Measurements from ENCODE around the gene TMEM214. TPM values are rescaled to one million over a fixed set of nuclear protein-coding genes. Genes with fewer than 3 reads are reported as not detected.

The TMEM214 gene
- total RNA-seq, 1 experiment from 2014 or later, result 77.8 TPM

DNA sequence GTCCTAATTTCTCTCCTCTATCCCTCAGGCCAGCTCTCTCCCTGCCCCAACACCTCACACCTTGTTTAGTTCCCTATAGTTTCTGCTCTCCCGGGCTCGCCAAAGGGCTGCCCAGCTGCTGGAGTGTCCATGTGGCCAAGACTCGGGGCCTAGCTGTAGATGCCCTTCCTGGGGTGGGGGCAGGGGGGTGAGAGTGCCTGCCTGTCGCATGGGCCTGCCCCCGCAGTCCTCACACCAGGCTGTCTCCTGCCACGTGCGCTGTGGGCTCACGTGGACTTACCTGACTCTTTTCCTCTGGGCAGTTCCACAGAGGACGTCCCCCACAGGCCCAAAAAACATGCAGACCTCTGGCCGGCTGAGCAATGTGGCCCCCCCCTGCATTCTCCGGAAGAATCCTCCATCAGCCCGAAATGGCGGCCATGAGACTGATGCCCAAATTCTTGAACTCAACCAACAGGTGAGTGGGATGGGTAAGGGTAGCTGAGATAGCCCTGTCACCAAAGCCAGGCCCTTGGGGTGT lies 7.4 kb upstream of the TMEM214 start:
- CTCF ChIA-PET, result no interaction called here
- Histone ChIP-seq H3K4me1 (ENCODE audit: control insufficient read depth, insufficient read depth, low read length) (peaks cover 5% of the 10 kb centered on the region), H3K4me3 (ENCODE audit: low read depth in 2 of 2, low read length in 2 of 2) (no peak overlapping the region), H3K27ac (ENCODE audit: low read length) (no peak overlapping the region), H3K27me3 (ENCODE audit: control insufficient read depth, insufficient read depth, low read length) (no peaks in the 10 kb centered on the region), H3K9me3 (ENCODE audit: control insufficient read depth, insufficient read depth, low read depth, low read length) (no peaks in the 10 kb centered on the region), H3K36me3 (ENCODE audit: control insufficient read depth, insufficient read depth, low read length) (no peaks in the 10 kb centered on the region)
- POLR2A ChIA-PET, result no interaction called here
- intact Hi-C loops (cut with micrococcal nuclease; ENCODE audit: unreplicated experiment) (no loop called here), in situ Hi-C loops (cut with HindIII; ENCODE audit: low pct_unique_long_range_greater_than_20kb, low sequenced_read_pairs) (no loop called here)
- DNase-seq (ENCODE audit: low read depth, low spot score), result no peak
- no peak for ATAC-seq
- TF ChIP-seq POLR2AphosphoS5 (IDR thresholded peaks at IDR 0.05; ENCODE audit: low read depth, low read length), result no peak
- no peak for TF ChIP-seq TCF7L2 (IDR thresholded peaks at IDR 0.05; ENCODE audit: low read depth, low read length)
- TF ChIP-seq, protein P1, sequence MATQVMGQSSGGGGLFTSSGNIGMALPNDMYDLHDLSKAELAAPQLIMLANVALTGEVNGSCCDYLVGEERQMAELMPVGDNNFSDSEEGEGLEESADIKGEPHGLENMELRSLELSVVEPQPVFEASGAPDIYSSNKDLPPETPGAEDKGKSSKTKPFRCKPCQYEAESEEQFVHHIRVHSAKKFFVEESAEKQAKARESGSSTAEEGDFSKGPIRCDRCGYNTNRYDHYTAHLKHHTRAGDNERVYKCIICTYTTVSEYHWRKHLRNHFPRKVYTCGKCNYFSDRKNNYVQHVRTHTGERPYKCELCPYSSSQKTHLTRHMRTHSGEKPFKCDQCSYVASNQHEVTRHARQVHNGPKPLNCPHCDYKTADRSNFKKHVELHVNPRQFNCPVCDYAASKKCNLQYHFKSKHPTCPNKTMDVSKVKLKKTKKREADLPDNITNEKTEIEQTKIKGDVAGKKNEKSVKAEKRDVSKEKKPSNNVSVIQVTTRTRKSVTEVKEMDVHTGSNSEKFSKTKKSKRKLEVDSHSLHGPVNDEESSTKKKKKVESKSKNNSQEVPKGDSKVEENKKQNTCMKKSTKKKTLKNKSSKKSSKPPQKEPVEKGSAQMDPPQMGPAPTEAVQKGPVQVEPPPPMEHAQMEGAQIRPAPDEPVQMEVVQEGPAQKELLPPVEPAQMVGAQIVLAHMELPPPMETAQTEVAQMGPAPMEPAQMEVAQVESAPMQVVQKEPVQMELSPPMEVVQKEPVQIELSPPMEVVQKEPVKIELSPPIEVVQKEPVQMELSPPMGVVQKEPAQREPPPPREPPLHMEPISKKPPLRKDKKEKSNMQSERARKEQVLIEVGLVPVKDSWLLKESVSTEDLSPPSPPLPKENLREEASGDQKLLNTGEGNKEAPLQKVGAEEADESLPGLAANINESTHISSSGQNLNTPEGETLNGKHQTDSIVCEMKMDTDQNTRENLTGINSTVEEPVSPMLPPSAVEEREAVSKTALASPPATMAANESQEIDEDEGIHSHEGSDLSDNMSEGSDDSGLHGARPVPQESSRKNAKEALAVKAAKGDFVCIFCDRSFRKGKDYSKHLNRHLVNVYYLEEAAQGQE (IDR thresholded peaks at IDR 0.05; ENCODE audit: insufficient read depth in 1 of 2, low read depth in 2 of 2, low read length in 1 of 2), result no peak
- TF ChIP-seq, protein P2, sequence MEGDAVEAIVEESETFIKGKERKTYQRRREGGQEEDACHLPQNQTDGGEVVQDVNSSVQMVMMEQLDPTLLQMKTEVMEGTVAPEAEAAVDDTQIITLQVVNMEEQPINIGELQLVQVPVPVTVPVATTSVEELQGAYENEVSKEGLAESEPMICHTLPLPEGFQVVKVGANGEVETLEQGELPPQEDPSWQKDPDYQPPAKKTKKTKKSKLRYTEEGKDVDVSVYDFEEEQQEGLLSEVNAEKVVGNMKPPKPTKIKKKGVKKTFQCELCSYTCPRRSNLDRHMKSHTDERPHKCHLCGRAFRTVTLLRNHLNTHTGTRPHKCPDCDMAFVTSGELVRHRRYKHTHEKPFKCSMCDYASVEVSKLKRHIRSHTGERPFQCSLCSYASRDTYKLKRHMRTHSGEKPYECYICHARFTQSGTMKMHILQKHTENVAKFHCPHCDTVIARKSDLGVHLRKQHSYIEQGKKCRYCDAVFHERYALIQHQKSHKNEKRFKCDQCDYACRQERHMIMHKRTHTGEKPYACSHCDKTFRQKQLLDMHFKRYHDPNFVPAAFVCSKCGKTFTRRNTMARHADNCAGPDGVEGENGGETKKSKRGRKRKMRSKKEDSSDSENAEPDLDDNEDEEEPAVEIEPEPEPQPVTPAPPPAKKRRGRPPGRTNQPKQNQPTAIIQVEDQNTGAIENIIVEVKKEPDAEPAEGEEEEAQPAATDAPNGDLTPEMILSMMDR (IDR thresholded peaks at IDR 0.05), result no peak
- TF ChIP-seq SIN3A (IDR thresholded peaks at IDR 0.05; ENCODE audit: borderline replicate concordance, insufficient read depth, low read depth, low read length), result no peak
- BruUV-seq (replicated peaks), result no TSS peak

DNA sequence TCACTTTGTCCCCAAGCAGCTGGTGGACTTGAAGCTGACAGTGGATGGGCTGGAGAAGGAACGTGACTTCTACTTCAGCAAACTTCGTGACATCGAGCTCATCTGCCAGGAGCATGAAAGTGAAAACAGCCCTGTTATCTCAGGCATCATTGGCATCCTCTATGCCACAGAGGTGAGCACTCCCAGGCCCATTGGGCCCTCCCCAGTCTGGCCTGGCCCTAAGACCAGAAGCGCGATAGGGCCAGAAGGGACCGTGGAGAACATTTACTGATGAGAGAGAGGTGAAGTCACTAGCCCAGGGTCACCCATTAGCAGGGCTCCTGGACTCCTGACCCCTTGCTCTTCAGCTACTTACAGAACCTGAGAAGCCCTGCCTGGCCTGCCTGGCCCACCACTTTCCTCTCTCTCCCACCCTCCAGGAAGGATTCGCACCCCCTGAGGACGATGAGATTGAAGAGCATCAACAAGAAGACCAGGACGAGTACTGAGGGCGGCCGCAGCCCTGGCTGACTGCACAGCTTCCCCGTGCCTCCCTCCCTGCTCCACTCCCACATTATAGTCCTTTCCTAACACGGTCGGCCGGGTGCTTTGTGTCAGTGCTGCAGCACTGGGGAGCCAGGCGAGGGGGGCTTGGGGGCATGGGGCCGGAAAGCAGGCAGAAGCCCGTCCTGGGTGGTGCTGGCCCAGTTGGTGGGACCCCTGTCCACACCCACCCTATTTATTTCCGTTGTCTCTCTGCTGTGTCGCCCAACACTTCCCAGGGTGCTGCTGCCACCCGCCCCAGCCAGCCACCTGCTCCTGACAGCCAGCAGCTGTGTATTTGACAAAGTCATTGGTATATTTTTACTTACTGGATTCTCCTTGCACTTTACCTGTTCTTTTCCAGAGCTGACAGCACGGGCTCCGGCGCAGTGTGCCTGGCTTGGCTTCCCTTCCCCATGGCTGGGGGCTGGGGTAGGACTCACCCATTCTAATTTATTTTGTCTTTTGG lies 6.6 kb upstream of the TMEM214 start:
- no TSS peak for BruUV-seq (replicated peaks)
- CTCF ChIA-PET, result no interaction called here
- TF ChIP-seq, protein P1 (IDR thresholded peaks at IDR 0.05; ENCODE audit: insufficient read depth in 1 of 2, low read depth in 2 of 2, low read length in 1 of 2), result no peak
- no peak for TF ChIP-seq SIN3A (IDR thresholded peaks at IDR 0.05; ENCODE audit: borderline replicate concordance, insufficient read depth, low read depth, low read length)
- TF ChIP-seq POLR2AphosphoS5 (IDR thresholded peaks at IDR 0.05; ENCODE audit: low read depth, low read length), result no peak
- no peak for TF ChIP-seq TCF7L2 (IDR thresholded peaks at IDR 0.05; ENCODE audit: low read depth, low read length)
- TF ChIP-seq, protein P2 (IDR thresholded peaks at IDR 0.05), result no peak

More for the DNA sequence above, 6.6 kb upstream of the TMEM214 start:
- Histone ChIP-seq H3K27me3 (ENCODE audit: control insufficient read depth, insufficient read depth, low read length) (no peaks in the 10 kb centered on the region), H3K4me3 (ENCODE audit: low read depth in 2 of 2, low read length in 2 of 2) (no peak overlapping the region), H3K9me3 (ENCODE audit: control insufficient read depth, insufficient read depth, low read depth, low read length) (no peaks in the 10 kb centered on the region), H3K36me3 (ENCODE audit: control insufficient read depth, insufficient read depth, low read length) (no peaks in the 10 kb centered on the region), H3K27ac (ENCODE audit: low read length) (no peak overlapping the region), H3K4me1 (ENCODE audit: control insufficient read depth, insufficient read depth, low read length) (no peaks in the 10 kb centered on the region)
- intact Hi-C loops (cut with micrococcal nuclease; ENCODE audit: unreplicated experiment) (no loop called here), in situ Hi-C loops (cut with HindIII; ENCODE audit: low pct_unique_long_range_greater_than_20kb, low sequenced_read_pairs) (no loop called here)
- DNase-seq (ENCODE audit: low read depth, low spot score) (no peak), ATAC-seq (no peak)
- POLR2A ChIA-PET, result no interaction called here
